H9 (cell line): Measurements from ENCODE around the gene OSBP. TPM values are rescaled to one million over a fixed set of nuclear protein-coding genes. Genes with fewer than 3 reads are reported as not detected.
"Not testable (repeated sequence)": the region's sequence is repeated elsewhere in the genome, so short reads cannot be mapped to it uniquely, and the experiment has no call there.

Experiments
- DNase-seq: peaks from one replicate; pipeline ENCODE4 v3.0.0-alpha.2; 2017
- H2AFZ ChIP-seq: one replicate; pipeline ENCODE4 v1.6.1; 2013; ENCODE audit warnings: mild to moderate bottlenecking, low read length, control low read depth, moderate library complexity
- H2AK5ac ChIP-seq: 2 replicates; pipeline ENCODE4 v1.6.1; 2013; ENCODE audit warnings: low read length, control low read depth, mixed read lengths; ENCODE audit not compliant: insufficient read length
- H2BK120ac ChIP-seq: one replicate; pipeline ENCODE4 v1.6.1; 2013; ENCODE audit warnings: low read depth, mild to moderate bottlenecking, low read length, control low read depth, inconsistent platforms; ENCODE audit not compliant: poor library complexity, severe bottlenecking
- H2BK12ac ChIP-seq: 2 replicates; pipeline ENCODE4 v1.6.1; 2013; ENCODE audit warnings: low read length, control low read depth, mixed read lengths, low read depth; ENCODE audit not compliant: insufficient read length
- H2BK15ac ChIP-seq: 2 replicates; pipeline ENCODE4 v1.6.1; 2013; ENCODE audit warnings: low read depth, low read length, control low read depth
- H2BK20ac ChIP-seq: one replicate; pipeline ENCODE4 v1.6.1; 2013; ENCODE audit warnings: low read depth, mild to moderate bottlenecking, low read length, control low read depth, inconsistent platforms; ENCODE audit not compliant: poor library complexity, severe bottlenecking
- H2BK5ac ChIP-seq: 2 replicates; pipeline ENCODE4 v1.6.1; 2013; ENCODE audit warnings: low read length, control low read depth, mixed read lengths; ENCODE audit not compliant: insufficient read length
- H3K14ac ChIP-seq: 2 replicates; pipeline ENCODE4 v1.6.1; 2013; ENCODE audit warnings: low read length, control low read depth; ENCODE audit not compliant: insufficient read depth
- H3K18ac ChIP-seq: 2 replicates; pipeline ENCODE4 v1.6.1; 2013; ENCODE audit warnings: low read depth, mild to moderate bottlenecking, mixed read lengths, low read length, control low read depth; ENCODE audit not compliant: insufficient read length
- H3K23ac ChIP-seq: 2 replicates; pipeline ENCODE4 v1.6.1; 2013; ENCODE audit warnings: low read length, control low read depth, mixed read lengths, low read depth; ENCODE audit not compliant: insufficient read length
- H3K23me2 ChIP-seq: 2 replicates; pipeline ENCODE4 v1.6.1; 2013; ENCODE audit warnings: low read depth, mild to moderate bottlenecking, mixed read lengths, low read length, control low read depth; ENCODE audit not compliant: insufficient read length, poor library complexity, severe bottlenecking
- H3K27ac ChIP-seq: 2 replicates; pipeline ENCODE4 v1.5.1; 2013; ENCODE audit warnings: low read length, control low read depth, mixed read lengths, low read depth; ENCODE audit not compliant: insufficient read length
- H3K27me3 ChIP-seq: 2 replicates; pipeline ENCODE4 v1.6.1; 2013; ENCODE audit warnings: low read length, control low read depth, inconsistent platforms; ENCODE audit not compliant: insufficient read depth
- H3K4ac ChIP-seq: 2 replicates; pipeline ENCODE4 v1.6.1; 2013; ENCODE audit warnings: low read depth, mild to moderate bottlenecking, control low read depth, inconsistent platforms, low read length, moderate library complexity
- H3K4me1 ChIP-seq: 2 replicates; pipeline ENCODE4 v1.6.1; 2013; ENCODE audit warnings: low read length, control low read depth, inconsistent platforms; ENCODE audit not compliant: insufficient read depth
- H3K4me2 ChIP-seq: 2 replicates; pipeline ENCODE4 v1.6.1; 2013; ENCODE audit warnings: low read length, control low read depth, mixed read lengths; ENCODE audit not compliant: insufficient read length, insufficient read depth
- H3K56ac ChIP-seq: 2 replicates; pipeline ENCODE4 v1.6.1; 2013; ENCODE audit warnings: low read depth, mild to moderate bottlenecking, mixed read lengths, low read length, control low read depth; ENCODE audit not compliant: insufficient read length
- H3K79me1 ChIP-seq: 2 replicates; pipeline ENCODE4 v1.6.1; 2013; ENCODE audit warnings: low read depth, mild to moderate bottlenecking, moderate library complexity, low read length, control low read depth, inconsistent platforms; ENCODE audit not compliant: insufficient read depth, poor library complexity, severe bottlenecking
- H3K79me2 ChIP-seq: 2 replicates; pipeline ENCODE4 v1.6.1; 2013; ENCODE audit warnings: low read length, control low read depth, inconsistent platforms; ENCODE audit not compliant: insufficient read depth
- H3K9ac ChIP-seq: 2 replicates; pipeline ENCODE4 v1.6.1; 2013; ENCODE audit warnings: low read length, control low read depth, mixed read lengths; ENCODE audit not compliant: insufficient read length; ENCODE audit errors: extremely low read depth
- H3K9me3 ChIP-seq: one replicate; pipeline ENCODE4 v1.6.1; 2013; ENCODE audit warnings: low read depth, low read length, inconsistent platforms; ENCODE audit not compliant: control insufficient read depth
- H3T11ph ChIP-seq: one replicate; pipeline ENCODE4 v1.6.1; 2013; ENCODE audit warnings: mild to moderate bottlenecking, low read length, control low read depth, inconsistent platforms
- H4K20me1 ChIP-seq: one replicate; pipeline ENCODE4 v1.6.1; 2013; ENCODE audit not compliant: control insufficient read depth, insufficient read length, insufficient read depth
- H4K5ac ChIP-seq: 2 replicates; pipeline ENCODE4 v1.6.1; 2013; ENCODE audit warnings: low read depth, mild to moderate bottlenecking, mixed read lengths, low read length, control low read depth; ENCODE audit not compliant: insufficient read length
- H4K8ac ChIP-seq: replicated peaks from 2 replicates; pipeline ENCODE4 v1.6.1; 2013; ENCODE audit warnings: low read length, control low read depth, mixed read lengths, low read depth; ENCODE audit not compliant: insufficient read length
- H4K91ac ChIP-seq: 2 replicates; pipeline ENCODE4 v1.6.1; 2013; ENCODE audit warnings: low read depth, mild to moderate bottlenecking, moderate library complexity, mixed read lengths, low read length, control low read depth; ENCODE audit not compliant: insufficient read length
- H3K27ac Mint-ChIP-seq, 3 experiments: 2 replicates in 2 of 3; 3 replicates in 1 of 3; pipeline ENCODE4 v1.8.0; 2020 to 2021; ENCODE audit warnings: mixed read lengths in 3 of 3, mild to moderate bottlenecking in 1 of 3, moderate library complexity in 1 of 3
- H3K27me3 Mint-ChIP-seq: 2 replicates; pipeline ENCODE4 v1.8.0; 2021; ENCODE audit warnings: low read depth, mild to moderate bottlenecking, moderate library complexity, mixed read lengths
- H3K36me3 Mint-ChIP-seq, 3 experiments: 2 replicates in 2 of 3; 3 replicates in 1 of 3; pipeline ENCODE4 v1.8.0; 2020 to 2021; ENCODE audit warnings: low read depth in 3 of 3, mixed read lengths in 3 of 3; ENCODE audit not compliant: insufficient read depth in 1 of 3
- H3K4me1 Mint-ChIP-seq, 2 experiments: 2 replicates each; pipeline ENCODE4 v1.8.0; 2020; ENCODE audit warnings: mixed read lengths in 2 of 2
- H3K4me3 Mint-ChIP-seq, 2 experiments: 2 replicates in 1 of 2; 3 replicates in 1 of 2; pipeline ENCODE4 v1.8.0; 2020 to 2021; ENCODE audit warnings: mild to moderate bottlenecking in 2 of 2, mixed read lengths in 2 of 2, moderate library complexity in 1 of 2
- H3K9me3 Mint-ChIP-seq, 2 experiments: 2 replicates in 1 of 2; 3 replicates in 1 of 2; pipeline ENCODE4 v1.8.0; 2020; ENCODE audit warnings: mild to moderate bottlenecking in 2 of 2, mixed read lengths in 2 of 2, moderate library complexity in 1 of 2
- CTCF ChIP-seq: fragments of 200-600 bp; sonication (generic); conservative IDR thresholded peaks from 3 replicates; pipeline ENCODE4 v1.8.0; 2021; ENCODE audit warnings: antibody characterized with exemption, mild to moderate bottlenecking
- WGBS: extraction: QIAGEN DNeasy Blood & Tissue Kit; methylation state at CpG from one replicate; pipeline ENCODE4 v1.1.7; 2013; ENCODE audit warnings: missing lambda C conversion rate, low lambda C conversion rate, mixed read lengths; ENCODE audit not compliant: insufficient read length; ENCODE audit errors: extremely low coverage; 5-methylcytosine and 5-hydroxymethylcytosine counted together
- total RNA-seq: library from RNA; stranded (reverse); gene quantifications from 2 replicates; pipeline ENCODE4 v1.2.1, GENCODE V29; 2021

The OSBP gene
- total RNA-seq, 1 experiment from 2014 or later: 48.5 TPM

- H3K4ac ChIP-seq, H3K4me3 Mint-ChIP-seq, H2BK12ac ChIP-seq, H2BK120ac ChIP-seq, H2BK20ac ChIP-seq, H3K4me2 ChIP-seq, H3K27me3 ChIP-seq, H3K36me3 Mint-ChIP-seq, DNase-seq, H4K20me1 ChIP-seq, H3K27me3 Mint-ChIP-seq, H3K79me1 ChIP-seq, H3K4me1 ChIP-seq, H3T11ph ChIP-seq, H3K79me2 ChIP-seq, H3K18ac ChIP-seq, H3K27ac ChIP-seq, H4K91ac ChIP-seq, H3K9me3 Mint-ChIP-seq, H3K23ac ChIP-seq, H3K14ac ChIP-seq, H3K27ac Mint-ChIP-seq, H2AK5ac ChIP-seq, H3K9me3 ChIP-seq, H3K23me2 ChIP-seq, H4K5ac ChIP-seq, H3K9ac ChIP-seq, H3K56ac ChIP-seq, H2BK5ac ChIP-seq, H2BK15ac ChIP-seq, H4K8ac ChIP-seq, H2AFZ ChIP-seq: not testable (repeated sequence)
- H3K4me1 Mint-ChIP-seq: peaks cover 24% of the 10 kb centered on the region in 2 experiments
- no CpG with 5 or more reads among the region's 4 CpGs for WGBS
- peak; percentile 39; the same call in 2 of the 3 replicates for TF ChIP-seq CTCF
These were observed 11.4 kb upstream of the OSBP start for GRCh38 chr11:59626969-59627368.
